ENCODE results near the gene ZNF350.
"Not testable (repeated sequence)": the region's sequence is repeated elsewhere in the genome, so short reads cannot be mapped to it uniquely, and the experiment has no call there.

Gene ZNF350

GRCh38 chr19:51986309-51987291, at the start of gene ZNF350:
Gene ZNF350, minus strand, starts transcription at chr19:51986840. Its CDS starts 12,480 bp downstream, at chr19:51974360.
- H3K27ac ChIP-seq (ENCODE audit: low read length) = no peak within 1 kb of the TSS
- no peaks in the 10 kb centered on the region for H3K4me1 ChIP-seq (ENCODE audit: control insufficient read depth, low read depth, low read length)
- peak within 1 kb of the TSS; percentile 53 for H3K9ac ChIP-seq (ENCODE audit: low read length)
- peak within 1 kb of the TSS; percentile 82 for H3K4me3 ChIP-seq (ENCODE audit: low read length)
- H3K27me3 ChIP-seq (ENCODE audit: control insufficient read depth, insufficient read depth, low read length) = no peaks in the 10 kb centered on the region
- H3K36me3 ChIP-seq (ENCODE audit: control insufficient read depth, low read depth, low read length) = no peaks in the 10 kb centered on the region
- peaks cover 29% of the 10 kb centered on the region for H3K9me3 ChIP-seq (ENCODE audit: control insufficient read depth, low read depth, low read length)

GRCh38 chr19:52034051-52034728, 47.5 kb upstream of the ZNF350 start:
- peaks cover 37% of the 10 kb centered on the region for H3K36me3 ChIP-seq (ENCODE audit: control insufficient read depth, low read depth, low read length)
- H3K27ac ChIP-seq (ENCODE audit: low read length) = no peak overlapping the region
- H3K9ac ChIP-seq (ENCODE audit: low read length) = no peak overlapping the region
- H3K4me1 ChIP-seq (ENCODE audit: control insufficient read depth, low read depth, low read length) = peaks cover under 1% of the 10 kb centered on the region
- H3K27me3 ChIP-seq (ENCODE audit: control insufficient read depth, insufficient read depth, low read length) = no peaks in the 10 kb centered on the region
- H3K9me3 ChIP-seq (ENCODE audit: control insufficient read depth, low read depth, low read length) = peaks cover 58% of the 10 kb centered on the region
- H3K4me3 ChIP-seq (ENCODE audit: low read length) = no peak overlapping the region

GRCh38 chr19:52028780-52029123, 42.1 kb upstream of the ZNF350 start:
- peak overlapping the region; percentile 100 for H3K4me3 ChIP-seq (ENCODE audit: low read length)
- peak overlapping the region; percentile 96 for H3K27ac ChIP-seq (ENCODE audit: low read length)
- no peaks in the 10 kb centered on the region for H3K27me3 ChIP-seq (ENCODE audit: control insufficient read depth, insufficient read depth, low read length)
- H3K9me3 ChIP-seq (ENCODE audit: control insufficient read depth, low read depth, low read length) = peaks cover 19% of the 10 kb centered on the region
- peaks cover 4% of the 10 kb centered on the region for H3K4me1 ChIP-seq (ENCODE audit: control insufficient read depth, low read depth, low read length)
- peaks cover 27% of the 10 kb centered on the region for H3K36me3 ChIP-seq (ENCODE audit: control insufficient read depth, low read depth, low read length)
- H3K9ac ChIP-seq (ENCODE audit: low read length) = peak overlapping the region; percentile 98

GRCh38 chr19:52028027-52028779, 41.6 kb upstream of the ZNF350 start, which contains the start of gene ZNF614:
Gene ZNF614, minus strand, starts transcription at chr19:52028379. Its CDS starts 2,634 bp downstream, at chr19:52025745.
- Histone ChIP-seq H3K9ac (ENCODE audit: low read length) (peak within 1 kb of the TSS; percentile 98), H3K4me3 (ENCODE audit: low read length) (peak within 1 kb of the TSS; percentile 100), H3K36me3 (ENCODE audit: control insufficient read depth, low read depth, low read length) (peaks cover 25% of the 10 kb centered on the region), H3K4me1 (ENCODE audit: control insufficient read depth, low read depth, low read length) (peaks cover 4% of the 10 kb centered on the region), H3K9me3 (ENCODE audit: control insufficient read depth, low read depth, low read length) (peaks cover 13% of the 10 kb centered on the region), H3K27ac (ENCODE audit: low read length) (peak within 1 kb of the TSS; percentile 96), H3K27me3 (ENCODE audit: control insufficient read depth, insufficient read depth, low read length) (no peaks in the 10 kb centered on the region)

- H3K9ac ChIP-seq (ENCODE audit: low read length); H3K27ac ChIP-seq (ENCODE audit: low read length); H3K27me3 ChIP-seq (ENCODE audit: control insufficient read depth, insufficient read depth, low read length); H3K9me3 ChIP-seq (ENCODE audit: control insufficient read depth, low read depth, low read length); H3K4me1 ChIP-seq (ENCODE audit: control insufficient read depth, low read depth, low read length): not testable (repeated sequence)
- Histone ChIP-seq H3K36me3 (ENCODE audit: control insufficient read depth, low read depth, low read length) (peaks cover 33% of the 10 kb centered on the region), H3K4me3 (ENCODE audit: low read length) (peak overlapping the region; percentile 100)
Measured at GRCh38 chr19:52026255-52026990, 39.8 kb upstream of the ZNF350 start.

- not testable (repeated sequence) for H3K4me3 ChIP-seq (ENCODE audit: low read length); H3K27ac ChIP-seq (ENCODE audit: low read length); H3K9ac ChIP-seq (ENCODE audit: low read length); H3K9me3 ChIP-seq (ENCODE audit: control insufficient read depth, low read depth, low read length); H3K4me1 ChIP-seq (ENCODE audit: control insufficient read depth, low read depth, low read length); H3K27me3 ChIP-seq (ENCODE audit: control insufficient read depth, insufficient read depth, low read length)
- H3K36me3 ChIP-seq (ENCODE audit: control insufficient read depth, low read depth, low read length) = peaks cover 52% of the 10 kb centered on the region
Measured at GRCh38 chr19:52024478-52024877, 37.8 kb upstream of the ZNF350 start.

GRCh38 chr19:52022193-52022592, 35.6 kb upstream of the ZNF350 start:
- no peak overlapping the region for H3K9ac ChIP-seq (ENCODE audit: low read length)
- H3K27ac ChIP-seq (ENCODE audit: low read length) = no peak overlapping the region
- no peaks in the 10 kb centered on the region for H3K9me3 ChIP-seq (ENCODE audit: control insufficient read depth, low read depth, low read length)
- H3K4me3 ChIP-seq (ENCODE audit: low read length) = no peak overlapping the region
- no peaks in the 10 kb centered on the region for H3K27me3 ChIP-seq (ENCODE audit: control insufficient read depth, insufficient read depth, low read length)
- peaks cover 65% of the 10 kb centered on the region for H3K36me3 ChIP-seq (ENCODE audit: control insufficient read depth, low read depth, low read length)
- H3K4me1 ChIP-seq (ENCODE audit: control insufficient read depth, low read depth, low read length) = no peaks in the 10 kb centered on the region

- peaks cover 77% of the 10 kb centered on the region for H3K36me3 ChIP-seq (ENCODE audit: control insufficient read depth, low read depth, low read length)
- H3K4me1 ChIP-seq (ENCODE audit: control insufficient read depth, low read depth, low read length) = no peaks in the 10 kb centered on the region
- H3K9ac ChIP-seq (ENCODE audit: low read length) = no peak overlapping the region
- H3K27ac ChIP-seq (ENCODE audit: low read length) = no peak overlapping the region
- H3K27me3 ChIP-seq (ENCODE audit: control insufficient read depth, insufficient read depth, low read length) = no peaks in the 10 kb centered on the region
- peaks cover 7% of the 10 kb centered on the region for H3K9me3 ChIP-seq (ENCODE audit: control insufficient read depth, low read depth, low read length)
- no peak overlapping the region for H3K4me3 ChIP-seq (ENCODE audit: low read length)
Measured at GRCh38 chr19:52020506-52020905, 33.9 kb upstream of the ZNF350 start.

- H3K4me1 ChIP-seq (ENCODE audit: control insufficient read depth, low read depth, low read length) = no peaks in the 10 kb centered on the region
- H3K27ac ChIP-seq (ENCODE audit: low read length) = no peak overlapping the region
- H3K4me3 ChIP-seq (ENCODE audit: low read length) = no peak overlapping the region
- H3K36me3 ChIP-seq (ENCODE audit: control insufficient read depth, low read depth, low read length) = peaks cover 13% of the 10 kb centered on the region
- no peak overlapping the region for H3K9ac ChIP-seq (ENCODE audit: low read length)
- H3K9me3 ChIP-seq (ENCODE audit: control insufficient read depth, low read depth, low read length) = peaks cover 2% of the 10 kb centered on the region
- H3K27me3 ChIP-seq (ENCODE audit: control insufficient read depth, insufficient read depth, low read length) = no peaks in the 10 kb centered on the region
Measured at GRCh38 chr19:52010674-52011073, 24.0 kb upstream of the ZNF350 start.

GRCh38 chr19:52007806-52008557, 21.3 kb upstream of the ZNF350 start, which contains the start of gene ZNF615:
Gene ZNF615, minus strand, starts transcription at chr19:52008211. Its CDS starts 4,500 bp downstream, at chr19:52003711.
- Histone ChIP-seq H3K36me3 (ENCODE audit: control insufficient read depth, low read depth, low read length) (no peaks in the 10 kb centered on the region), H3K4me1 (ENCODE audit: control insufficient read depth, low read depth, low read length) (no peaks in the 10 kb centered on the region), H3K27ac (ENCODE audit: low read length) (peak within 1 kb of the TSS; percentile 84), H3K9me3 (ENCODE audit: control insufficient read depth, low read depth, low read length) (no peaks in the 10 kb centered on the region), H3K4me3 (ENCODE audit: low read length) (peak within 1 kb of the TSS; percentile 86), H3K9ac (ENCODE audit: low read length) (peak within 1 kb of the TSS; percentile 80), H3K27me3 (ENCODE audit: control insufficient read depth, insufficient read depth, low read length) (no peaks in the 10 kb centered on the region)

Measured in iPS-18a (cell line).